H9 (cell line): ENCODE measurements around the gene DCAF7. TPM values are rescaled to one million over a fixed set of nuclear protein-coding genes. Genes with fewer than 3 reads are reported as not detected.

ENCODE experiments used
- DNase-seq: peaks from one replicate; pipeline ENCODE4 v3.0.0-alpha.2; 2017
- H2AFZ ChIP-seq: one replicate; pipeline ENCODE4 v1.6.1; 2013; ENCODE audit warnings: mild to moderate bottlenecking, low read length, control low read depth, moderate library complexity
- H2AK5ac ChIP-seq: 2 replicates; pipeline ENCODE4 v1.6.1; 2013; ENCODE audit warnings: low read length, control low read depth, mixed read lengths; ENCODE audit not compliant: insufficient read length
- H2BK120ac ChIP-seq: one replicate; pipeline ENCODE4 v1.6.1; 2013; ENCODE audit warnings: low read depth, mild to moderate bottlenecking, low read length, control low read depth, inconsistent platforms; ENCODE audit not compliant: poor library complexity, severe bottlenecking
- H2BK12ac ChIP-seq: 2 replicates; pipeline ENCODE4 v1.6.1; 2013; ENCODE audit warnings: low read length, control low read depth, mixed read lengths, low read depth; ENCODE audit not compliant: insufficient read length
- H2BK15ac ChIP-seq: 2 replicates; pipeline ENCODE4 v1.6.1; 2013; ENCODE audit warnings: low read depth, low read length, control low read depth
- H2BK20ac ChIP-seq: one replicate; pipeline ENCODE4 v1.6.1; 2013; ENCODE audit warnings: low read depth, mild to moderate bottlenecking, low read length, control low read depth, inconsistent platforms; ENCODE audit not compliant: poor library complexity, severe bottlenecking
- H2BK5ac ChIP-seq: 2 replicates; pipeline ENCODE4 v1.6.1; 2013; ENCODE audit warnings: low read length, control low read depth, mixed read lengths; ENCODE audit not compliant: insufficient read length
- H3K14ac ChIP-seq: 2 replicates; pipeline ENCODE4 v1.6.1; 2013; ENCODE audit warnings: low read length, control low read depth; ENCODE audit not compliant: insufficient read depth
- H3K18ac ChIP-seq: 2 replicates; pipeline ENCODE4 v1.6.1; 2013; ENCODE audit warnings: low read depth, mild to moderate bottlenecking, mixed read lengths, low read length, control low read depth; ENCODE audit not compliant: insufficient read length
- H3K23ac ChIP-seq: 2 replicates; pipeline ENCODE4 v1.6.1; 2013; ENCODE audit warnings: low read length, control low read depth, mixed read lengths, low read depth; ENCODE audit not compliant: insufficient read length
- H3K23me2 ChIP-seq: 2 replicates; pipeline ENCODE4 v1.6.1; 2013; ENCODE audit warnings: low read depth, mild to moderate bottlenecking, mixed read lengths, low read length, control low read depth; ENCODE audit not compliant: insufficient read length, poor library complexity, severe bottlenecking
- H3K27ac ChIP-seq: 2 replicates; pipeline ENCODE4 v1.5.1; 2013; ENCODE audit warnings: low read length, control low read depth, mixed read lengths, low read depth; ENCODE audit not compliant: insufficient read length
- H3K27me3 ChIP-seq: 2 replicates; pipeline ENCODE4 v1.6.1; 2013; ENCODE audit warnings: low read length, control low read depth, inconsistent platforms; ENCODE audit not compliant: insufficient read depth
- H3K4ac ChIP-seq: 2 replicates; pipeline ENCODE4 v1.6.1; 2013; ENCODE audit warnings: low read depth, mild to moderate bottlenecking, control low read depth, inconsistent platforms, low read length, moderate library complexity
- H3K4me1 ChIP-seq: 2 replicates; pipeline ENCODE4 v1.6.1; 2013; ENCODE audit warnings: low read length, control low read depth, inconsistent platforms; ENCODE audit not compliant: insufficient read depth
- H3K4me2 ChIP-seq: 2 replicates; pipeline ENCODE4 v1.6.1; 2013; ENCODE audit warnings: low read length, control low read depth, mixed read lengths; ENCODE audit not compliant: insufficient read length, insufficient read depth
- H3K56ac ChIP-seq: 2 replicates; pipeline ENCODE4 v1.6.1; 2013; ENCODE audit warnings: low read depth, mild to moderate bottlenecking, mixed read lengths, low read length, control low read depth; ENCODE audit not compliant: insufficient read length
- H3K79me1 ChIP-seq: 2 replicates; pipeline ENCODE4 v1.6.1; 2013; ENCODE audit warnings: low read depth, mild to moderate bottlenecking, moderate library complexity, low read length, control low read depth, inconsistent platforms; ENCODE audit not compliant: insufficient read depth, poor library complexity, severe bottlenecking
- H3K79me2 ChIP-seq: 2 replicates; pipeline ENCODE4 v1.6.1; 2013; ENCODE audit warnings: low read length, control low read depth, inconsistent platforms; ENCODE audit not compliant: insufficient read depth
- H3K9ac ChIP-seq: 2 replicates; pipeline ENCODE4 v1.6.1; 2013; ENCODE audit warnings: low read length, control low read depth, mixed read lengths; ENCODE audit not compliant: insufficient read length; ENCODE audit errors: extremely low read depth
- H3K9me3 ChIP-seq: one replicate; pipeline ENCODE4 v1.6.1; 2013; ENCODE audit warnings: low read depth, low read length, inconsistent platforms; ENCODE audit not compliant: control insufficient read depth
- H3T11ph ChIP-seq: one replicate; pipeline ENCODE4 v1.6.1; 2013; ENCODE audit warnings: mild to moderate bottlenecking, low read length, control low read depth, inconsistent platforms
- H4K20me1 ChIP-seq: one replicate; pipeline ENCODE4 v1.6.1; 2013; ENCODE audit not compliant: control insufficient read depth, insufficient read length, insufficient read depth
- H4K5ac ChIP-seq: 2 replicates; pipeline ENCODE4 v1.6.1; 2013; ENCODE audit warnings: low read depth, mild to moderate bottlenecking, mixed read lengths, low read length, control low read depth; ENCODE audit not compliant: insufficient read length
- H4K8ac ChIP-seq: replicated peaks from 2 replicates; pipeline ENCODE4 v1.6.1; 2013; ENCODE audit warnings: low read length, control low read depth, mixed read lengths, low read depth; ENCODE audit not compliant: insufficient read length
- H4K91ac ChIP-seq: 2 replicates; pipeline ENCODE4 v1.6.1; 2013; ENCODE audit warnings: low read depth, mild to moderate bottlenecking, moderate library complexity, mixed read lengths, low read length, control low read depth; ENCODE audit not compliant: insufficient read length
- H3K27ac Mint-ChIP-seq, 3 experiments: 2 replicates in 2 of 3; 3 replicates in 1 of 3; pipeline ENCODE4 v1.8.0; 2020 to 2021; ENCODE audit warnings: mixed read lengths in 3 of 3, mild to moderate bottlenecking in 1 of 3, moderate library complexity in 1 of 3
- H3K27me3 Mint-ChIP-seq: 2 replicates; pipeline ENCODE4 v1.8.0; 2021; ENCODE audit warnings: low read depth, mild to moderate bottlenecking, moderate library complexity, mixed read lengths
- H3K36me3 Mint-ChIP-seq, 3 experiments: 2 replicates in 2 of 3; 3 replicates in 1 of 3; pipeline ENCODE4 v1.8.0; 2020 to 2021; ENCODE audit warnings: low read depth in 3 of 3, mixed read lengths in 3 of 3; ENCODE audit not compliant: insufficient read depth in 1 of 3
- H3K4me1 Mint-ChIP-seq, 2 experiments: 2 replicates each; pipeline ENCODE4 v1.8.0; 2020; ENCODE audit warnings: mixed read lengths in 2 of 2
- H3K4me3 Mint-ChIP-seq, 2 experiments: 2 replicates in 1 of 2; 3 replicates in 1 of 2; pipeline ENCODE4 v1.8.0; 2020 to 2021; ENCODE audit warnings: mild to moderate bottlenecking in 2 of 2, mixed read lengths in 2 of 2, moderate library complexity in 1 of 2
- H3K9me3 Mint-ChIP-seq, 2 experiments: 2 replicates in 1 of 2; 3 replicates in 1 of 2; pipeline ENCODE4 v1.8.0; 2020; ENCODE audit warnings: mild to moderate bottlenecking in 2 of 2, mixed read lengths in 2 of 2, moderate library complexity in 1 of 2
- WGBS: extraction: QIAGEN DNeasy Blood & Tissue Kit; methylation state at CpG from one replicate; pipeline ENCODE4 v1.1.7; 2013; ENCODE audit warnings: missing lambda C conversion rate, low lambda C conversion rate, mixed read lengths; ENCODE audit not compliant: insufficient read length; ENCODE audit errors: extremely low coverage; 5-methylcytosine and 5-hydroxymethylcytosine counted together
- total RNA-seq: library from RNA; stranded (reverse); gene quantifications from 2 replicates; pipeline ENCODE4 v1.2.1, GENCODE V29; 2021
- TF ChIP-seq, protein P1 (sequence below): fragments of 200-600 bp; sonication (generic); conservative IDR thresholded peaks from 3 replicates; pipeline ENCODE4 v1.8.0; 2021; ENCODE audit warnings: antibody characterized with exemption, mild to moderate bottlenecking

Gene DCAF7
- total RNA-seq, 1 experiment from 2014 or later = 86.2 TPM

DNA sequence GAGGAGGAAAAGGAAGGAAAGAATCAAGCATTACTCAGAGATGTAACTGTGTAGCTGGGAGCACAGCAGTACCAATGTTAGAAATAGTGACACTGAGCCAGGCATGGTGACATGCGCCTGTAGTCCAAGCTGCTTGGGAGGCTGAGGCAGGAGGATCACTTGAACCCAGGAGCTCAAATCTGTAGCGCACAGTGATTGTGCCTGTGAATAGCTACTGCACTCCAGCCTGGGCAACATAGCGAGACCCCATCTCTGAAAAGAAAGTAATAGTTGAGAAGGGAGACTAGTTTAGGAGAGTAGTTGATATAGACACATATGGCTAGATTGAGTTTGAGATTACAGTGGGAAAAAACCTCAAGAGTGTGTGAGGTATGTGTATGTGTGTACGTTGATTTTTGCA lies 89.8 kb downstream of the DCAF7 start:
- no CpG with 5 or more reads among the region's 4 CpGs for WGBS
- Histone ChIP-seq H3K27ac (no peak overlapping the region), H3K4me2 (no peak overlapping the region), H2BK5ac (no peak overlapping the region), H3K79me2 (no peaks in the 10 kb centered on the region), H3K56ac (no peak overlapping the region), H4K20me1 (no peaks in the 10 kb centered on the region), H3T11ph (no peak overlapping the region), H4K8ac (no peak overlapping the region), H4K5ac (no peak overlapping the region), H2BK15ac (no peak overlapping the region), H3K18ac (no peak overlapping the region), H2AFZ (no peak overlapping the region), H2BK12ac (no peak overlapping the region), H3K27me3 (no peaks in the 10 kb centered on the region), H3K4me1 (no peaks in the 10 kb centered on the region), H3K14ac (no peak overlapping the region), H2BK120ac (no peak overlapping the region), H3K9ac (no peak overlapping the region), H3K4ac (no peak overlapping the region), H3K23me2 (no peaks in the 10 kb centered on the region), H3K23ac (no peak overlapping the region), H2AK5ac (no peak overlapping the region), H4K91ac (no peak overlapping the region), H3K79me1 (no peaks in the 10 kb centered on the region), H3K9me3 (no peaks in the 10 kb centered on the region), H2BK20ac (no peak overlapping the region)
- TF ChIP-seq, protein P1, sequence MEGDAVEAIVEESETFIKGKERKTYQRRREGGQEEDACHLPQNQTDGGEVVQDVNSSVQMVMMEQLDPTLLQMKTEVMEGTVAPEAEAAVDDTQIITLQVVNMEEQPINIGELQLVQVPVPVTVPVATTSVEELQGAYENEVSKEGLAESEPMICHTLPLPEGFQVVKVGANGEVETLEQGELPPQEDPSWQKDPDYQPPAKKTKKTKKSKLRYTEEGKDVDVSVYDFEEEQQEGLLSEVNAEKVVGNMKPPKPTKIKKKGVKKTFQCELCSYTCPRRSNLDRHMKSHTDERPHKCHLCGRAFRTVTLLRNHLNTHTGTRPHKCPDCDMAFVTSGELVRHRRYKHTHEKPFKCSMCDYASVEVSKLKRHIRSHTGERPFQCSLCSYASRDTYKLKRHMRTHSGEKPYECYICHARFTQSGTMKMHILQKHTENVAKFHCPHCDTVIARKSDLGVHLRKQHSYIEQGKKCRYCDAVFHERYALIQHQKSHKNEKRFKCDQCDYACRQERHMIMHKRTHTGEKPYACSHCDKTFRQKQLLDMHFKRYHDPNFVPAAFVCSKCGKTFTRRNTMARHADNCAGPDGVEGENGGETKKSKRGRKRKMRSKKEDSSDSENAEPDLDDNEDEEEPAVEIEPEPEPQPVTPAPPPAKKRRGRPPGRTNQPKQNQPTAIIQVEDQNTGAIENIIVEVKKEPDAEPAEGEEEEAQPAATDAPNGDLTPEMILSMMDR = no peak
- no peak for DNase-seq
- Mint-ChIP-seq H3K27me3 (no peaks in the 10 kb centered on the region), H3K4me1 (peaks cover 2 to 7% of the 10 kb centered on the region in 2 experiments), H3K27ac (no peak overlapping the region), H3K36me3 (peaks cover 4 to 19% (median 13%) of the 10 kb centered on the region in 3 experiments; a peak in 6 of 7 replicates), H3K4me3 (no peak overlapping the region), H3K9me3 (no peaks in the 10 kb centered on the region)
